GM18499 (cell line): ENCODE measurements around the gene PDE2A.

ENCODE experiments used
- ATAC-seq: cut with Tn5 transposase; IDR thresholded peaks from one replicate; pipeline ENCODE4 v1.9.1; 2021; ENCODE audit warnings: moderate number of reproducible peaks; ENCODE audit not compliant: insufficient read depth, unreplicated experiment

PDE2A gene

DNA sequence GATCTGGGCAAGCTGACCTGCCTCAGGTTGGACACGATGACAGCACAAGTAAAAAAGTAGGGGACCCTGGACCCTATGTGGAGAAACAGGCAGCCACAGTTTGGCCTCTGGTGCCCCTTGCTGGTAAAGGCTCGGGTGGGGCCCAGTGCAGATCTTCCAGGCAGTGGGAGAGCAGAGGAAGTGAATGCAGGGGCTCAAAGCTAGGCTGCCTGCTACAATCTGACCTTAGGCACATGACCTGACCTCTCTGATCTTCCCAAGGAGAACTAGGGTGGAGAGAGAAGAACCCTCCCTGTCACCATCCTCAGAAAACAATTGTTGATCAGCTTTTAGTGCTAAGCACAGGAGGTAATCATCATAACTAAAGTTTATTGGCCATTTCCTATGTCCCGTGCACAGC is 76.5 kb downstream of the PDE2A start:
- no peak for ATAC-seq

GRCh38 chr11:72595292-72595684 is 78.9 kb downstream of the PDE2A start:
- no peak for ATAC-seq

DNA sequence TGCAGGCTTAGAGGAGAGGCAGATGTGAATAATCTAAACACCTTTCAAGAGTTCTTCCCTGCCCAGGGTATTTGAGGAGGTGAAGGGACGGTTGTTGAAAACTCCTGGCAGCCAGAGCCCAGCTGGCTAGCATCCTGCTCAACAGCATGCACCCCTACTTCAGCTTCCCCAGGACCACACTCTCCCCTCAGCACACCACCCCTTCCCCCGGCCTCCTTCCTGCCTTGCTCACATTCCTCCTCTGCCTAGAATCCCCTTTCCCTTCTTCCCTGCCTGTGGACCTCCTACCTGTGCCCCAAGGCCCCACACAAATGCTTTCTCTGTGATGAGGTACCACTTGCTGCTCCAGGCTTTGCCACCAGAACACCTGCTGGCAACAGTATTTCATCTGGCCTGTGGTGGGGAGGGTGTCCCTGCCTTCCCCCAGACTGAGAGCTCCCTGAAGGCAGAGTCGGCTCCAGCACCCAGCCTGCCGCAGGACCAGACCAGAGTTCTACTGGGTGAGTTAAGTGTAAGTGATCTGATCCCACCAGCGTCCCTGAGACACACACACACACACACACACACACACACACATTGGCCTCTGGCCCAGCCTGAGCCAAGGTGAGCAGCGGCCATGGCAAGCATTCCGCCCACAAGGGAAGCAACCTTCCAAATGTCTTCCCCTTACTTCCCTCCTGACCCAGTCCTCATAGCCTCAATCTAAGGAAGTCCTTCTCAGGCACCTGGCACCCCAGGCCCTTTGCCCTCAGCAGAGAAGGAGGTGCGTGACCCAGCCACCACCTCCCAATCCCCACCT is 79.5 kb downstream of the PDE2A start:
- no peak for ATAC-seq

GRCh38 chr11:72592698-72593495 is 81.3 kb downstream of the PDE2A start:
- ATAC-seq: no peak

DNA sequence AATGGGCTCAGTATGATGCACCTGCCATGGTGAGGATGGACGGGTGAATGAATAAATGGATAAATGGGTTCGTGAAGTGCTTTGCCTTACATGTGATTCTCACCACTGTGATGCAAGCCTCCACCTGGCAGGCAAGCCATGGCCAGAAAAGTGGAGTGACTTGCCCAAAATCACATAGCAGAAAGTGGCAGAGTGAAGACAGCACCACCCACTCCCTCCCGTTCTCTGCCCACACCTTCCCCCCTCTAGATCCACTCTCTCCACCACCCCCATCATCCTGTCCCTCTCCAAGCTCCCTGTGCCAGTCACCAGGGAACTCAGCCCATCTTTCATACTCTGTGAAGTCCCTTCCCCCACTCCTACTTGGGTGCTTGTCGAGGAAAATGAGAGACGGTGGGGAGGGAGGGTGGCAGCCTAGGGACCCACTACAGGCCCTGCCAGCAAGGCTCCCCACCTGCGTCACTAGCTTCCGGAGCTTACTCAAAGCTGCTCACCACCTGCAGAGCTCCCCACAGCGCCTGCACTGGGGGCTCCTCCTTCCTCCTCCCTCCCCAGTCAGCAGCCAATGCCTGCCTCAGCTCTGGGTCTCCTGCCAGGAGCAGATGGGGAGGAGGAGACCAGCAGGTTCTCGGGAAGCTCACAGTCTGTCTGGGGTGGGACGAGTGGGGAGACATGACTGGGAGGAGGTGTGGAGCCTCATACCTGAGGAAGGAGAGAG is 82.3 kb downstream of the PDE2A start:
- no peak for ATAC-seq

GRCh38 chr11:72591023-72591422 is 83.2 kb downstream of the PDE2A start:
- ATAC-seq: no peak

- ATAC-seq: no peak
Observed at GRCh38 chr11:72589802-72590761, 84.1 kb downstream of the PDE2A start.

DNA sequence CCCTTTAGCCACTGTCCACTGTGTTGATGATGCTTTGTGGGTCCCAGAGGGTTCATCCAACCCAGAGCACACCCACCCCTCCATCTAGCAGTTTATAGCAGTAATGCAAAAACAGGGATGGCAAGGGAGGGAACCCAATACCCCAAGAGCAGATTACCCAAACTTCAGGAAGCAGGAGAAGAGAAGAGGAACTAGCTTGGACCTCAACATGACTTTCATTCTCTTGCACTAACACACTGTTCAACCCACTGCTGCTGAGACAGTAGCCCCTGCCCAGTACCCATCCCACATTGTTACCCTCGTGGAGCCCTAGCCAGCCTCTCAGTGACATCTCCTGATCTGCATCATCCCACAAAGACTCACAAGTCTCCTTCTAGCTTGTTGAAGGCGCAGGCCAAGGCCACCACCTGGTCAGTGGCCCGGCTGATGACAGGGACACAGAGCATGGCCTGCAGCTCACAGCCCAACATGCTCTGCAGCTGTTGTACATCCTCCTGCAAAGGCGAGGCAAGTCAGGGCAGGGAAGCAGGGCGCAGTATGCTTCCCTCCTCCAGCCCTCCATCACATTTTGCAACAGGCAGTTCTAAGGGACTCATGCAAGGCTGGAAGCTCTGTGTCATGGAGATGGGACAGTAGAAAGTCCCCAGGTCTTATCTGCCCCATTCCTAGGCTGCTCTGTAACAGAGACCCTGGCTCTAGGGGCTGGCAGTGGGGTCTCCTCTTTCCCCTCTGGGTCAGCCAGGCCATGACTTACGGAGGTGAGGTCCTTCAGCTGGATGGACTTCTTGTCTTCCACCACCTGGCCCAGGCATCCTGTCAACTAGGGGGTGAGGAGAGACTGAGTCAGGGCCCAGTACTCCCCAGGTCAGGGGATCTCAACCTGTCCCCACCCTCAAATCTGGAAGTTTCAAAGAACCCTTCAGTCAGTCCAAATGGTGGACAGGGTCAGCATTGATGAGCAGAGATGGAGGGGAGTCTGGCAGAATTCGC is 85.5 kb downstream of the PDE2A start:
- ATAC-seq: no peak

DNA sequence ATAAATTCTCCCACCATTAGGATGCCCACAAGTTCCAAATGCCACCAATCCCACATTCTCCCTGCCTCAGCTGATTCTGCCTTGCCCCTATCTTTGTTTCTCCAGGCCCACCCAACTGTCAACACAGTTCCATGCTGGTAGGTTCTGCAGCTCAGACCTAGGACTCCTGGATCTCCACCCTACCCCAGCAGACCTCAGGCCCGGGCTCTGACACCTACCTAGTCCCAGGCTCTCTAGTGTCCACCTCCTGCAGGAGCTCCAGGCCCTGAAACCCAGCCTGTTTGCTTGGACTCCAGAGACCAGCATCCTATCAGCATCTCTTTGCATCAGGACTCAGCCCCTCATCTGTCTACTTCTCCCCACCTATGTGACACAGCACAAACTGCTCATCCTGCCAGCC is 86.5 kb downstream of the PDE2A start:
- ATAC-seq: no peak

- ATAC-seq: no peak
Observed at GRCh38 chr11:72586321-72587090, 87.7 kb downstream of the PDE2A start.

- ATAC-seq: no peak
Observed at GRCh38 chr11:72585762-72586311, 88.4 kb downstream of the PDE2A start.

GRCh38 chr11:72584939-72585597 is 89.2 kb downstream of the PDE2A start:
- ATAC-seq: no peak

GRCh38 chr11:72584293-72584938 is 89.8 kb downstream of the PDE2A start:
- ATAC-seq: no peak

GRCh38 chr11:72583616-72584292 is 90.5 kb downstream of the PDE2A start:
- ATAC-seq: no peak

DNA sequence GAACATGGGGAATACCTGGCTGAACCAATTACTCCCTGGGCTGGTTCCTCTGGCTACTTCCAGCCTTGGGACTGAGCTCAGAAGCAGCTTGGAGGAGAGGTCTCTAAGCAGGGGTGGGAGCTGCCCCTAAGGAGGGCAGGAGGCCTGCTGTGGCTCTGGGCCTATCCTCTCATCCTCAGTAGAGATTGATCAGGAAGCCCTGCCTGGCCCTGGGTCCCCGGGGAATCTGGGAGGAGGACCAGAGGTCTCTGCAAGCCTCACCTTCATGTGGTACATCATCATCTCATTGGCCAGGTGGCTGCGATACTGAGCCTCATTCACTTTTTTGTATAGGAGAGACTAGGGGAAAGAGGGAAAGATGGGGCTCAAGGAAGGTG is 91.1 kb downstream of the PDE2A start:
- ATAC-seq: no peak
